Limb (tissue), 2 donors: ENCODE results near the gene POC5.
"Not testable (repeated sequence)": the region's sequence is repeated elsewhere in the genome, so short reads cannot be mapped to it uniquely, and the experiment has no call there.

Experiments
- DNase-seq, 2 donors: peaks; one replicate each; pipeline ENCODE4 v3.0.0-alpha.2; 2016; ENCODE audit errors: extremely low spot score in 2 of 2

Gene POC5

DNA sequence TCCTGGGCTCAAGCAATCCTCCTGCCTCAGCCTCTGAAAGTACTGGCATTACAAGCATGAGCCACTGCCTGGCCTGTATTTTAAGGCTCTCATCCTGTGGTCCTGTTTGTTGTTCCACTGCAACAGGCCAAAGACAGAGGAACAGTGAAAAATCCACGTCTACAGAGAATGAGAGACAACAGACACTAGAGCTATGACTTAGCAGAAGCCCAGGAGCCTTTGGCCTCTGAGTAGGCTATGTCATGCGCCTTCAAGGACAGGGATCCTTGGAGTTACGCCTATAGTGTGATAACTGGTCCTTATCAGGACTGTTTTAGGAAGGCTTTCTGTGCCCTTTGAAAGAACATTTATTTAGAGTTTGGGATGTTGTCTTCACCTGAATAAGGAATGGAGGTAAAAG lies 10.5 kb downstream of the POC5 start:
- DNase-seq = no peak

GRCh38 chr5:75706016-75706415 lies 11.2 kb downstream of the POC5 start:
- no peak for DNase-seq

GRCh38 chr5:75701856-75702255 lies 15.4 kb downstream of the POC5 start:
- DNase-seq = no peak

GRCh38 chr5:75695472-75696351 lies 21.5 kb downstream of the POC5 start:
- not testable (repeated sequence) for DNase-seq

GRCh38 chr5:75694781-75695180 lies 22.5 kb downstream of the POC5 start:
- no peak for DNase-seq

GRCh38 chr5:75690669-75691068 lies 26.6 kb downstream of the POC5 start:
- no peak for DNase-seq

GRCh38 chr5:75686480-75686879 lies 30.8 kb downstream of the POC5 start:
- DNase-seq = no peak

DNA sequence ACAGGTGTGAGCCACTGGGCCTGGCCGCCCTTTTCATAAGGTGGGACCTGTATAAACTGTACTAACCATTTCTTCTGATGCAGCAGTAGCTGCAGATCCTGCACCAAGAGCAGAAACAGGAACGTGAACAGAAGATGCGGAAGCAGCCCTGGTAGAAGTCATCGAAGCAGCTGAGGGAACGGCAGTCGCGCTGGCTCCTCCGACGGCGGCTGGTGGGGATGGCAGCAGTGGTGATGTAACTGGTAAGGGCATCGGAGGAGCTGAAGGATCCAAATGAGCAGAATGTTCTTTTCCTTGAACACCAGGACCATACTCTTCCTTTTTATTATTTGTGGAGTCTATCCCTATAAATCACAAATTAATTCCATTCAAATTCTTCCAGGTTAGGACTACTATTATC lies 32.1 kb downstream of the POC5 start:
- DNase-seq = no peak

GRCh38 chr5:75681125-75681830 lies 36.0 kb downstream of the POC5 start:
- peak in 1 of 2 donors; percentile 81 for DNase-seq

GRCh38 chr5:75678155-75678554 lies 39.1 kb downstream of the POC5 start:
- no peak for DNase-seq

DNA sequence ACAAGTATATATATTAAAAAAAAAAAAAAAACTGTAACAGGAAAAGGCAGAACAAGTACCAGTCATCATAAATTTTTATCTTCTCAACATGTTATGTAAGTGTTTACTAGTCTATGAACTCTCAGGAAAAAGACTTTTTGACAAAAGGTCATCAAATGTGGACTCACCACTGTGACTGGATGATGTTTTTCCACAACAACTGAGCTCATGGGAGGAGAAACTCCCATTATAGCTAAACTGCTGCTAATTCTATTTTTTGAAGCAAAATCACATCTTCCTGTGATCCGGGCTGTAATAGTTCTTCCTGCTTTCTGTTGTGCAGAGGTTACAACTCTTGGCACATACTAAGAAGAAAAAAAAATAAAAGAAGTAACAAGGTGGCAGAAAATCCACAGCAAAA lies 39.6 kb downstream of the POC5 start:
- DNase-seq = no peak

DNA sequence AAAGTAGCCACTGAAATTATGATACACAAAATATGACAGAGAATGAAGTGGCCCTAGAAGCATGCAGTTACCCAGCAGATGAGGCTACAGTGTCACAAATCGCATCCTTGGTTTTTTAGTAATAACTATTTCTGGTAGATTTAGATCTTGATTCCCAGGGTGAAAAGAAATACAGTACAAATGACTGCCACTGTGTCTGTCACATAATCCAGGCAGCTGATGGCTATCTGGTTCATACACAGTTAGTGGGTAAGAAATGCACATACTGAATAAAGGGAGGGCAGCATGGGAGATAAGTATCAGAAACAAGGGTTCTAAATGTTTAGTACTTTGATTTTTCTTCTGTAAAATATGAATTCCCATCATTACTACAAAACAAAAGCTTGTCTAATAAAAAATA lies 41.5 kb downstream of the POC5 start:
- DNase-seq = no peak

DNA sequence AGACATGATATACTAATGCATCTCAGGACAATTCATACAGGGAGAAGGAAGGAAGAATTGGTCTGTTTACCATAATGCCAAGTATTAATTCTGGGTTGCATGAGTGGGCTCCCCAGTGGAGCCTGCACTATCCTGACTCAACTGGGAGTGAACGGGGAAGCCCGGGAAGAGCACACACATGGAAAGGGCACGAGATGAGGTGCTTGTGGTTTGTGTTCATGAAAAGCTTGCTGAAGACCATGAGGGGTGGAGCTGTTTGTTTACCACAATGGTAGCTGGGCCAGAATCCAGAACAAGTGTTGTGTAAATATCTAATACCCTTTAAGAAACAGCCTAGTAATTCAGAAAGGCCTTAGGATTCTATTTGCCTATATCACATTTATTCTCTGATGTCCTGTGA lies 44.6 kb downstream of the POC5 start:
- no peak for DNase-seq

GRCh38 chr5:75671506-75671905 lies 45.7 kb downstream of the POC5 start:
- no peak for DNase-seq

- no peak for DNase-seq
Measured at GRCh38 chr5:75670577-75670976, 46.7 kb downstream of the POC5 start.

- DNase-seq = peak; percentile 30 to 49
Measured at GRCh38 chr5:75668977-75669689, 48.1 kb downstream of the POC5 start.

GRCh38 chr5:75668445-75668844 lies 48.8 kb downstream of the POC5 start:
- no peak for DNase-seq

DNA sequence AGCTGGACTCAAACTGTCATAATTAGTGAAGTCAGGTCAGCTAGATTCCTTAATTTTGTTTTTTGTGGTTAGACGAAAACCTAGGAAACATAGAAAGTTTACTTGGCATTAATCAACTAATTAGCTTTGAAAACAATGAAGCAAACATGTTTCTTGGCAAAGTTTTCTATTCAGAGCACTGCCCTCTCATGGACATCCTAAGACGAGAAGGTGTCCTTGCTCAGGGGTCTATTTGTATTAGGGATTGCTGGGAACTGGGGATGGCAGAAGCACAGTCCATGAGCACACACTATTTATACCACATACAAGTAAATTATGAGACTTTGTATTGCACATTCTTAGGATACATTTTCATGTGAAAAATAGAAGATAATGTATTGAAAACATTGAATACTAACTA lies 49.7 kb downstream of the POC5 start:
- no peak for DNase-seq

DNA sequence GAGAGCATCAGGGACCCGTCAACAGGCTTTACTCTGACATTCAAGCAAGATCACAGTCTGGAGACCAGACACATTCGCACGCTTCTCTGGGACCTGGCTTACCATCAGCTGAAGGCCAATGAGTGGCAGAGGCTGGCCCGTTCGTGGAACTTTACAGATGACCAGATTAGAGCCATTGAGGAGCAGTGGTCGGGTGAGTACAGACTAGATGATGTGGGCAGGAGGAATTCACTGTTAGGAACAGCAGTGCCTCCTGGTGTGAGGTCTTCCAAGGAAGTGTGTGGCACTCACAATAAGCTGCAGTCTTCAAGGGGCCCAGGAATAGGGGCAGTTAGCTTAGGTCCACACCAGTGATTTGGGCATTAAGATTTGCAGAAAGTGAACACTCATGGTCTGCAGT lies 50.4 kb downstream of the POC5 start:
- DNase-seq = no peak

GRCh38 chr5:75664979-75665378 lies 52.3 kb downstream of the POC5 start:
- no peak for DNase-seq

DNA sequence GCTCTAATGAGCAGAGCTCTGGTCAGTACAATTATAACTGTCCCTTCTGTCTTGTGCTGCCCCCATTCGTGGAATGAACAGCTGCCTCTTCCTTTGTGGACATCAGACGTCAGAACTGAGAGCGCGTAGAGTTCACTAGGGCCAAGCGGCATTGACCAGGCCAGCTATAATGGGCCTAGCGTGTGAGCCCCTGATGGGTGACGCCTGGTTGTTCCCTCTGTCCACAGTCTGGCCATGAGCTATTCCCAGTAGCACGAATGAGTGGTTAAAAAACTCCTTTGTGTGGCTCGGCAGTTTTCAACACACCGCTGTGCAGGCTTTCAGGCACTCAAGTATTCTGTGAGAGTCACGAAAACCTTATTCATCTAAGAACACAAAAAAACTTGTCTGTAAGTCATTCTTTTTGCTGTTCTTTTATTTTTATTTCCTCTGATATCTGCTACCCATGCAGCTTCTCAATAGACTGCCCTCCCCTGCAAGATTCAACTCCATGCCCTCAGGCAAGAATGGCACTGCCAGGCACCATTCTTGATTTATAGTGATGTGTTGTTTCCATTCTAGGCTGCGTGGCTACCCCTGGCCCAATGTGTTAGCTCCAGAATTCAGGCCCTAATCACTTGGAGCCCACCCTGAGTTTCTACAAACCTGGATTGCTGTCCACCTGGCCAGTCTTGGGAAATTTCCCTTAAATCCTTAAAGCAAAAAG lies 53.5 kb downstream of the POC5 start:
- no peak for DNase-seq

DNA sequence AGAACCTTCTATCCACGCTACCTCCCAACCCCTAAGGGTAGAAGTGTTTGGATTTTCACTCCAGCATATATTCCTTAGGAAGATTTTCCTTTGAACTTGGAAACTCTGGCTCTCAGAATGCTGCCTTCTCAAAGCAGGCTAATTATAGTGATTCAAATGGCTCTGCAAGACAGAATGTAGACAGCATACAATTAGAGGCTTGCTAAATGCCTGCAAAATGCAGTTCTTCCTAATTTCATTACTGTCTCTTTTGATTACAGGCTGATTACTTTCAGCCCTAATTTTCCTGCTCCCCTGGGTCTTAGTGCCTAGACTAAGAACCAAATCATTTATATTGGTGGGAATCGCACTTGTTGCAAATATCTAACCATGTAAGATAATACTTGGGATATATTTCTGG lies 55.2 kb downstream of the POC5 start:
- DNase-seq = no peak
